ENCODE results near the gene TRIP6.
A peak's percentile ranks its signal among the peaks of the same experiment; 100 is the strongest.

The TRIP6 gene

DNA sequence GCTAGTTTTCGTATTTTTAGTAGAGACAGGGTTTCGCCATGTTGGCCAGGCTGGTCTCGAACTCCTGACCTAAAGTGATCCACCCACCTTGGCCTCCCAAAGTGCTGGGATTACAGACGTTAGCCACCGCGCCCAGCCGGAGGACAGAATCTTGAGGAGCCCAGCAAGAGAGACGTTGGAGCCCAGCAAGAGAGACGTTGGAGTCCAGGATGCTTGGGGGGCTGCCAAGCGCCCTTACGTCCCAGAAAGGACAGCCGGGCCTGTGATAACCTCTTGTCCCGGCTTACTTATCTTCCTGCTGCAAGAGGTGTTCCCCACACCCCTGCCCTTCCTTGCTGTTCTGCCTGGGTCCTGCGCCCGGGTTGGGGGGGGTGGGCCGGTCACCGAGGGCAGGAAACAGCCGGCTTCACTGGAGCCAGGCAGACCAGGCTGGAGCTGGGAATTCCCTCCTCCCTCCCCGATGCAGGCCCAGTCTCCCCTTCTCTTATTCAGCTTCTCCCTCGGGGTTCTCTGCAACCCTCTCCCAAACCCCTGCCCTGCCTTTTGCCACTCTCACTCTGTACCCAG, 38.0 kb upstream of the TRIP6 start:
- no peak for DNase-seq (ENCODE audit: low read depth)
- no peak overlapping the region for H3K4me3 ChIP-seq (ENCODE audit: low read length)
- TF ChIP-seq, protein P1, sequence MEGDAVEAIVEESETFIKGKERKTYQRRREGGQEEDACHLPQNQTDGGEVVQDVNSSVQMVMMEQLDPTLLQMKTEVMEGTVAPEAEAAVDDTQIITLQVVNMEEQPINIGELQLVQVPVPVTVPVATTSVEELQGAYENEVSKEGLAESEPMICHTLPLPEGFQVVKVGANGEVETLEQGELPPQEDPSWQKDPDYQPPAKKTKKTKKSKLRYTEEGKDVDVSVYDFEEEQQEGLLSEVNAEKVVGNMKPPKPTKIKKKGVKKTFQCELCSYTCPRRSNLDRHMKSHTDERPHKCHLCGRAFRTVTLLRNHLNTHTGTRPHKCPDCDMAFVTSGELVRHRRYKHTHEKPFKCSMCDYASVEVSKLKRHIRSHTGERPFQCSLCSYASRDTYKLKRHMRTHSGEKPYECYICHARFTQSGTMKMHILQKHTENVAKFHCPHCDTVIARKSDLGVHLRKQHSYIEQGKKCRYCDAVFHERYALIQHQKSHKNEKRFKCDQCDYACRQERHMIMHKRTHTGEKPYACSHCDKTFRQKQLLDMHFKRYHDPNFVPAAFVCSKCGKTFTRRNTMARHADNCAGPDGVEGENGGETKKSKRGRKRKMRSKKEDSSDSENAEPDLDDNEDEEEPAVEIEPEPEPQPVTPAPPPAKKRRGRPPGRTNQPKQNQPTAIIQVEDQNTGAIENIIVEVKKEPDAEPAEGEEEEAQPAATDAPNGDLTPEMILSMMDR (conservative IDR thresholded peaks at IDR 0.05; ENCODE audit: low read length) = no peak

- TF ChIP-seq, protein P1 (conservative IDR thresholded peaks at IDR 0.05; ENCODE audit: low read length) = no peak
- DNase-seq (ENCODE audit: low read depth) = no peak
- no peak overlapping the region for H3K4me3 ChIP-seq (ENCODE audit: low read length)
These were observed 36.8 kb upstream of the TRIP6 start for GRCh38 chr7:100830396-100830795.

- TF ChIP-seq, protein P1 (conservative IDR thresholded peaks at IDR 0.05; ENCODE audit: low read length) = no peak
- DNase-seq (ENCODE audit: low read depth) = no peak
- H3K4me3 ChIP-seq (ENCODE audit: low read length) = no peak overlapping the region
These were observed 34.9 kb upstream of the TRIP6 start for GRCh38 chr7:100832281-100832633.

DNA sequence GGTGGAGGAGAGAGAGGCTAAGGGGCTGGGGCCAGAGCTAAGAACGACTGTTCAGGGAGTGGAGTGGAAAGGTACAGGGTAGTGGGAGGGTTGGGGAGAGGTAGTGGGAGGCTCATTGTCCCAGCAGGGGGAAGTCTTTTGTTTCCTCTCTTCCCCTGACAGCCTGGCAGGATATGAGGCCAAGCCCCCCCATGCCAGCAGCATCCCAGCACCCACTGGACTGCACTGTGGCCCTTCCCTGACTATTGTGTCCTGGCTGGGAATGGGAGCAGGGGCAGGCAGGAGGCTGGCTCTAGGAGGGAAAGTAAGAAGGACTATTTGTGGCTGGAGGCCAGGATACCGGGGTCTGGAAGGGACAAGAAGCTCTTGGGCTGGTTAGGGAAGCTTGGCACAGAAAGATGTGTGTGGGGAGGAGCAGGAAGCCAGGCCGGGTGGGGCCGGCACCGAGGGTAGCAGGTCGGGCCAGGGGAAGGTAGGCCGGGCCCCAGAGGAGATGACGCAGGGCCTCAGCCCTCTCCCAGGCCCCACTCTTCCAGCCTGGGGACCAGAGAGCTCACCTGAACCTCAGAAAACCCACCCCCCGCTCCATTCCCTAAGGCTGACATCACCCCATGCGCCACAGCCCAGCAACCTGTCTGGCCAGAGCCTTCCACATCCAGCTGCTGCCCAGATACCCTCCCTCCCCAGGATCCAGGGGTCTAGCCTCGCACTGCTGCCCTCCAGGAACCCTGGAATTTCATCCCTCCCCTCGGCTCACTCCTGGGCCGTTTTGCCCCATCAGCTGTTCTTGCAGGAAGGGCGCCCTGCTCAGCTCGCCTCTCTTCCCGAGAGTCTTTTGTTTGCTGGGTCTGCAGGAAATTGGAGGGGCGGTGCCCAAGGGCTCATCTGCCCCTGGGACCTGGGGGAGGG, 31.0 kb upstream of the TRIP6 start:
- no peak for DNase-seq (ENCODE audit: low read depth)
- H3K4me3 ChIP-seq (ENCODE audit: low read length) = no peak overlapping the region
- TF ChIP-seq, protein P1 (conservative IDR thresholded peaks at IDR 0.05; ENCODE audit: low read length) = no peak

GRCh38 chr7:100836812-100837098, 30.4 kb upstream of the TRIP6 start:
- peak overlapping the region; percentile 58; the same call in 1 of the 2 replicates for H3K4me3 ChIP-seq (ENCODE audit: low read length)
- no peak for DNase-seq (ENCODE audit: low read depth)
- TF ChIP-seq, protein P1 (conservative IDR thresholded peaks at IDR 0.05; ENCODE audit: low read length) = no peak

- H3K4me3 ChIP-seq (ENCODE audit: low read length) = peak overlapping the region; percentile 58
- TF ChIP-seq, protein P1 (conservative IDR thresholded peaks at IDR 0.05; ENCODE audit: low read length) = no peak
- peak; percentile 90 for DNase-seq (ENCODE audit: low read depth)
These were observed 29.9 kb upstream of the TRIP6 start for GRCh38 chr7:100837099-100837836.
